Measurements from ENCODE around the gene GNG4. TPM values are rescaled to one million over a fixed set of nuclear protein-coding genes. Genes with fewer than 3 reads are reported as not detected.

GNG4 gene
- total RNA-seq, 1 experiment from 2014 or later = 34.4 TPM

DNA sequence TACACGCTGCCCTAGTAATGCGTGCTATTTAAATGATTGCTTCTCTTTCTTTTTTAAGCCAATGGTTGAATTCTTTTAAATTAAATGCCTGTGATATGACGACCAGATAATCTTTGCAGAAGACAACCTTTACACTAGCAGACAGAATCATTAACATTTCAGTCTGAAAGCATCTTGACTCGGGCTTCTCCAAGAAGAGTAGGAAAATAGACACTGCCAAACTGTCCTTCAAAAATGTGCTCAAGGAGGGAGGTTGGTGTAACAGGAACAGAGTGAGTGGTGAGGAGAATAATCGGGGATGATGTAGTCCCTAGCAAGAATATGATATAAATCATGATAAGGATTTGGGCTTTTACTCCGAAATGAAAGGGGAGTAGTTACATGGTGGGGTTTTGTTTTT is 138.8 kb downstream of the GNG4 start:
- Histone ChIP-seq H3K79me2 (ENCODE audit: insufficient read depth, low read length) (no peaks in the 10 kb centered on the region), H3K9me3 (ENCODE audit: control insufficient read depth, low read depth, low read length) (no peaks in the 10 kb centered on the region), H2BK20ac (ENCODE audit: low read depth, low read length, poor library complexity, severe bottlenecking) (no peak overlapping the region), H3K4me2 (ENCODE audit: insufficient read depth, insufficient read length, low read length) (no peak overlapping the region), H4K8ac (replicated peaks; ENCODE audit: insufficient read length, low read depth, low read length) (no peak overlapping the region), H3K27ac (ENCODE audit: insufficient read length, low read depth, low read length) (no peak overlapping the region), H2BK15ac (ENCODE audit: low read depth, low read length) (no peak overlapping the region), H4K20me1 (ENCODE audit: control insufficient read depth, insufficient read depth, insufficient read length) (no peaks in the 10 kb centered on the region), H2BK5ac (ENCODE audit: insufficient read length, low read length) (no peak overlapping the region), H2AK5ac (ENCODE audit: insufficient read length, low read length) (no peak overlapping the region), H3K14ac (ENCODE audit: insufficient read depth, low read length) (no peak overlapping the region), H3K79me1 (ENCODE audit: insufficient read depth, low read depth, low read length, poor library complexity, severe bottlenecking) (no peaks in the 10 kb centered on the region), H3T11ph (ENCODE audit: low read length) (no peak overlapping the region), H3K23ac (ENCODE audit: insufficient read length, low read depth, low read length) (no peak overlapping the region), H4K91ac (ENCODE audit: insufficient read length, low read depth, low read length) (no peak overlapping the region), H3K4me1 (ENCODE audit: insufficient read depth, low read length) (no peaks in the 10 kb centered on the region), H2AFZ (ENCODE audit: low read length) (no peak overlapping the region), H3K9ac (ENCODE audit: extremely low read depth, insufficient read length, low read length) (no peak overlapping the region), H3K23me2 (ENCODE audit: insufficient read length, low read depth, low read length, poor library complexity, severe bottlenecking) (no peaks in the 10 kb centered on the region), H2BK12ac (ENCODE audit: insufficient read length, low read depth, low read length) (no peak overlapping the region), H4K5ac (ENCODE audit: insufficient read length, low read depth, low read length) (no peak overlapping the region), H3K4ac (ENCODE audit: low read depth, low read length) (no peak overlapping the region), H3K56ac (ENCODE audit: insufficient read length, low read depth, low read length) (no peak overlapping the region), H3K18ac (ENCODE audit: insufficient read length, low read depth, low read length) (no peak overlapping the region), H2BK120ac (ENCODE audit: low read depth, low read length, poor library complexity, severe bottlenecking) (no peak overlapping the region), H3K27me3 (ENCODE audit: insufficient read depth, low read length) (no peaks in the 10 kb centered on the region)
- WGBS (ENCODE audit: extremely low coverage, insufficient read length, low lambda C conversion rate) = no CpG with 5 or more reads among the region's 6 CpGs
- Mint-ChIP-seq H3K27me3 (ENCODE audit: low read depth) (no peaks in the 10 kb centered on the region), H3K36me3 (ENCODE audit: insufficient read depth in 1 of 3, low read depth in 3 of 3) (no peaks in the 10 kb centered on the region), H3K9me3 (no peaks in the 10 kb centered on the region), H3K4me3 (no peak overlapping the region), H3K27ac (no peak overlapping the region), H3K4me1 (no peaks in the 10 kb centered on the region)
- TF ChIP-seq, protein P1, sequence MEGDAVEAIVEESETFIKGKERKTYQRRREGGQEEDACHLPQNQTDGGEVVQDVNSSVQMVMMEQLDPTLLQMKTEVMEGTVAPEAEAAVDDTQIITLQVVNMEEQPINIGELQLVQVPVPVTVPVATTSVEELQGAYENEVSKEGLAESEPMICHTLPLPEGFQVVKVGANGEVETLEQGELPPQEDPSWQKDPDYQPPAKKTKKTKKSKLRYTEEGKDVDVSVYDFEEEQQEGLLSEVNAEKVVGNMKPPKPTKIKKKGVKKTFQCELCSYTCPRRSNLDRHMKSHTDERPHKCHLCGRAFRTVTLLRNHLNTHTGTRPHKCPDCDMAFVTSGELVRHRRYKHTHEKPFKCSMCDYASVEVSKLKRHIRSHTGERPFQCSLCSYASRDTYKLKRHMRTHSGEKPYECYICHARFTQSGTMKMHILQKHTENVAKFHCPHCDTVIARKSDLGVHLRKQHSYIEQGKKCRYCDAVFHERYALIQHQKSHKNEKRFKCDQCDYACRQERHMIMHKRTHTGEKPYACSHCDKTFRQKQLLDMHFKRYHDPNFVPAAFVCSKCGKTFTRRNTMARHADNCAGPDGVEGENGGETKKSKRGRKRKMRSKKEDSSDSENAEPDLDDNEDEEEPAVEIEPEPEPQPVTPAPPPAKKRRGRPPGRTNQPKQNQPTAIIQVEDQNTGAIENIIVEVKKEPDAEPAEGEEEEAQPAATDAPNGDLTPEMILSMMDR (conservative IDR thresholded peaks at IDR 0.05) = no peak
- DNase-seq = no peak
